A549 (cell line): ENCODE data around the gene SLC6A18. TPM values are rescaled to one million over a fixed set of nuclear protein-coding genes. Genes with fewer than 3 reads are reported as not detected.

Experiments used
- ATAC-seq, 2 experiments: fragments of 200-7000 bp in 1 of 2; fragments of >200 bp in 1 of 2; cut with Nextera tagmentation in 1 of 2; cut with Tn5 transposase in 1 of 2; 3 replicates each; pipeline versions ENCODE4 v1.8.0 to v1.9.1; 2018 to 2020; ENCODE audit warnings: mild to moderate bottlenecking in 1 of 2, moderate library complexity in 1 of 2
- CTCF ChIA-PET: fragments of 300-600 bp; sonication (Branson Sonifier 250); formaldehyde crosslinking; extraction: SDS; loops from one replicate; lab custom pipeline; 2021; ENCODE audit warnings: antibody characterized with exemption, inconsistent platforms; lab: Yijun Ruan, JAX
- POLR2A ChIA-PET: fragments of 350-600 bp; formaldehyde crosslinking; extraction: SDS; loops from one replicate; lab custom pipeline; 2021; ENCODE audit warnings: antibody characterized with exemption, inconsistent platforms; lab: Yijun Ruan, JAX
- DNase-seq, 2 experiments: peaks; one replicate each; pipeline versions ENCODE4 v3.0.0 to v3.0.0-alpha.2; 2011 to 2016; ENCODE audit warnings: low read depth in 1 of 2, low spot score in 1 of 2
- FAIRE-seq: peaks from 2 replicates; lab custom pipeline; 2011; peaks lifted over from hg19 to GRCh38; lab: Jason Lieb, UNC
- H3K27ac ChIP-seq, 2 experiments: fragments of >200 bp; sonication (Bioruptor Twin); formaldehyde crosslinking; 3 replicates each; pipeline ENCODE4 v1.5.1; 2016 to 2017
- H3K4me1 ChIP-seq: fragments of >200 bp; sonication (Bioruptor Twin); formaldehyde crosslinking; 3 replicates; pipeline ENCODE4 v1.6.1; 2016
- H3K4me2 ChIP-seq: fragments of >200 bp; sonication (Bioruptor Twin); formaldehyde crosslinking; 3 replicates; pipeline ENCODE4 v1.6.1; 2016
- H3K4me3 ChIP-seq: fragments of >200 bp; sonication (Bioruptor Twin); formaldehyde crosslinking; 3 replicates; pipeline ENCODE4 v1.5.1; 2016
- H3K9me3 ChIP-seq: fragments of >200 bp; sonication (Bioruptor Twin); formaldehyde crosslinking; 3 replicates; pipeline ENCODE4 v1.6.1; 2016
- ATOH8 ChIP-seq: fragments of 250-450 bp; sonication (Bioruptor Pico); IDR thresholded peaks from 2 replicates; pipeline ENCODE4 v1.5.0; 2020; ENCODE audit warnings: low read depth, mild to moderate bottlenecking, moderate library complexity
- CBX8 ChIP-seq: fragments of 200-600 bp; sonication (generic); IDR thresholded peaks from 2 replicates; pipeline ENCODE4 v1.6.1; 2016
- CEBPB ChIP-seq, 2 experiments: fragments of >200 bp in 1 of 2; sonication (Bioruptor Twin) in 1 of 2; formaldehyde crosslinking in 1 of 2; IDR thresholded peaks; 2 replicates each; pipeline ENCODE4 v1.6.1; 2012 to 2016
- CHD4 ChIP-seq: fragments of 200-600 bp; sonication (generic); IDR thresholded peaks from 2 replicates; pipeline ENCODE4 v1.6.1; 2016; ENCODE audit warnings: antibody characterized with exemption, mild to moderate bottlenecking, borderline replicate concordance
- CTCF ChIP-seq: fragments of >200 bp; sonication (Bioruptor Twin); formaldehyde crosslinking; IDR thresholded peaks from 3 replicates; pipeline ENCODE4 v1.5.1; 2016
- FOSB ChIP-seq: fragments of 250-450 bp; sonication (Bioruptor Pico); IDR thresholded peaks from 2 replicates; pipeline ENCODE4 v1.5.0; 2020; ENCODE audit warnings: mild to moderate bottlenecking, moderate library complexity
- HDAC2 ChIP-seq: fragments of 200-600 bp; sonication (generic); IDR thresholded peaks from 2 replicates; pipeline ENCODE4 v1.6.1; 2016
- HOXB13 ChIP-seq: fragments of 250-450 bp; sonication (Bioruptor Pico); IDR thresholded peaks from 2 replicates; pipeline ENCODE4 v1.5.0; 2020; ENCODE audit warnings: low read depth, mild to moderate bottlenecking, moderate library complexity
- JUNB ChIP-seq: fragments of >200 bp; sonication (Bioruptor Twin); formaldehyde crosslinking; IDR thresholded peaks from 2 replicates; pipeline ENCODE4 v1.6.1; 2016
- MAZ ChIP-seq: fragments of 150-350 bp; IDR thresholded peaks from 2 replicates; pipeline ENCODE4 v1.6.1; 2014; ENCODE audit warnings: antibody characterized with exemption, low read depth, low read length, borderline replicate concordance
- NPAS2 ChIP-seq: fragments of 250-450 bp; sonication (Bioruptor Pico); IDR thresholded peaks from 2 replicates; pipeline ENCODE4 v1.8.0; 2022; ENCODE audit warnings: mild to moderate bottlenecking, moderate library complexity, borderline replicate concordance
- NR3C1 ChIP-seq: fragments of >200 bp; sonication (Bioruptor Twin); formaldehyde crosslinking; IDR thresholded peaks from 3 replicates; pipeline ENCODE4 v1.6.1; 2017
- POLR2AphosphoS2 ChIP-seq: conservative IDR thresholded peaks from 2 replicates; pipeline ENCODE4 v1.6.1; 2012; ENCODE audit warnings: low read length, improper control_type of control experiment, inconsistent platforms
- RAD21 ChIP-seq, 2 experiments: fragments of >200 bp in 1 of 2; sonication (Bioruptor Twin) in 1 of 2; formaldehyde crosslinking in 1 of 2; IDR thresholded peaks in 1 of 2; conservative IDR thresholded peaks in 1 of 2; 2 replicates in 1 of 2; 3 replicates in 1 of 2; pipeline ENCODE4 v1.6.1; 2012 to 2018; ENCODE audit warnings: inconsistent platforms in 1 of 2
- RNF2 ChIP-seq: fragments of 200-600 bp; sonication (generic); IDR thresholded peaks from 2 replicates; pipeline ENCODE4 v1.6.1; 2016; ENCODE audit warnings: low read depth, mild to moderate bottlenecking, antibody characterized with exemption, moderate library complexity, borderline replicate concordance
- TFCP2L1 ChIP-seq: fragments of 250-450 bp; sonication (Bioruptor Pico); IDR thresholded peaks from 2 replicates; pipeline ENCODE4 v1.5.0; 2021; ENCODE audit warnings: mild to moderate bottlenecking
- ZFP36 ChIP-seq: fragments of 450-650 bp; IDR thresholded peaks from 2 replicates; pipeline ENCODE4 v1.6.1; 2014; ENCODE audit warnings: borderline replicate concordance; ENCODE audit not compliant: partially characterized antibody
- ZNF302 ChIP-seq: fragments of 250-450 bp; sonication (Bioruptor Pico); IDR thresholded peaks from 2 replicates; pipeline ENCODE4 v1.9.0; 2021; ENCODE audit warnings: inconsistent platforms, mild to moderate bottlenecking, moderate library complexity
- ZSCAN20 ChIP-seq: fragments of 250-450 bp; sonication (Bioruptor Pico); IDR thresholded peaks from 2 replicates; pipeline ENCODE4 v1.8.0; 2022; ENCODE audit warnings: mild to moderate bottlenecking, moderate library complexity
- WGBS: methylation state at CpG from one replicate; pipeline ENCODE4 v1.1.6; 2017; ENCODE audit errors: missing lambda C conversion rate; 5-methylcytosine and 5-hydroxymethylcytosine counted together
- polyA plus RNA-seq, 4 experiments: library from polyadenylated mRNA; depleted of rRNA in 3 of 4; stranded (reverse); fragments of >200 nt; fragmentation: RNase III in 1 of 4; extraction: RNeasy Plus Mini Kit Qiagen cat#74134 plus additional on column Dnase treatment in 1 of 4; gene quantifications; 2 replicates in 3 of 4; 3 replicates in 1 of 4; pipeline ENCODE4 v1.2.3, GENCODE V29; 2011 to 2017
- TF ChIP-seq, protein P1 (sequence below): fragments of 150-350 bp; IDR thresholded peaks from 2 replicates; pipeline ENCODE4 v1.6.1; 2014; ENCODE audit warnings: low read depth, mild to moderate bottlenecking, low read length
- TF ChIP-seq, protein P2 (sequence below): IDR thresholded peaks from 2 replicates; pipeline ENCODE4 v1.6.1; 2012

Gene SLC6A18
- polyA plus RNA-seq, 2 of the 4 experiments (the other 2 are of a cell fraction) = not detected

- Histone ChIP-seq H3K9me3 (no peaks in the 10 kb centered on the region), H3K4me3 (no peak overlapping the region), H3K4me2 (no peak overlapping the region), H3K27ac (no peak overlapping the region), H3K4me1 (no peaks in the 10 kb centered on the region)
- 92% methylated on average over 9 of the region's 13 CpGs for WGBS
- ChIA-PET CTCF (interaction anchor here (0.6 kb wide), 1 partner anchor 72 kb away, joined by 3 read pairs; no protein-coding TSS in a partner anchor), POLR2A (interaction anchor here (0.6 kb wide), 1 partner anchor 78 kb away, joined by 3 read pairs; no protein-coding TSS in a partner anchor)
- FAIRE-seq = no peak
- DNase-seq = no peak
- no peak for ATAC-seq
- no peak for TF ChIP-seq ZNF302 (CRISPR knock-in tag)
- TF ChIP-seq FOSB = no peak
Observed at GRCh38 chr5:1268056-1268455, 42.9 kb downstream of the SLC6A18 start.

- CTCF ChIA-PET = no interaction called here
- POLR2A ChIA-PET = no interaction called here
- Histone ChIP-seq H3K4me1 (no peaks in the 10 kb centered on the region), H3K4me2 (no peak overlapping the region), H3K27ac (no peak overlapping the region), H3K9me3 (no peaks in the 10 kb centered on the region), H3K4me3 (no peak overlapping the region)
- TF ChIP-seq CHD4 (no peak), TFCP2L1 (CRISPR knock-in tag) (no peak), ZSCAN20 (CRISPR knock-in tag) (no peak), CEBPB (IDR thresholded peaks at IDR 0.05) (no peak), NPAS2 (no peak), POLR2AphosphoS2 (no peak), ZFP36 (no peak), CTCF (no peak), HDAC2 (no peak), MAZ (no peak), HOXB13 (no peak), JUNB (no peak)
- DNase-seq (no peak), ATAC-seq (no peak), FAIRE-seq (no peak)
- 93% methylated on average over 13 of the region's 13 CpGs for WGBS
Observed at GRCh38 chr5:1268666-1269065, 43.5 kb downstream of the SLC6A18 start.

- H3K4me3 ChIP-seq = no peak overlapping the region
- TF ChIP-seq, protein P1, sequence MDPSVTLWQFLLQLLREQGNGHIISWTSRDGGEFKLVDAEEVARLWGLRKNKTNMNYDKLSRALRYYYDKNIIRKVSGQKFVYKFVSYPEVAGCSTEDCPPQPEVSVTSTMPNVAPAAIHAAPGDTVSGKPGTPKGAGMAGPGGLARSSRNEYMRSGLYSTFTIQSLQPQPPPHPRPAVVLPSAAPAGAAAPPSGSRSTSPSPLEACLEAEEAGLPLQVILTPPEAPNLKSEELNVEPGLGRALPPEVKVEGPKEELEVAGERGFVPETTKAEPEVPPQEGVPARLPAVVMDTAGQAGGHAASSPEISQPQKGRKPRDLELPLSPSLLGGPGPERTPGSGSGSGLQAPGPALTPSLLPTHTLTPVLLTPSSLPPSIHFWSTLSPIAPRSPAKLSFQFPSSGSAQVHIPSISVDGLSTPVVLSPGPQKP = no peak
- no peak for TF ChIP-seq HDAC2
- no peak for TF ChIP-seq CBX8
- TF ChIP-seq CTCF = no peak
- TF ChIP-seq, protein P2, sequence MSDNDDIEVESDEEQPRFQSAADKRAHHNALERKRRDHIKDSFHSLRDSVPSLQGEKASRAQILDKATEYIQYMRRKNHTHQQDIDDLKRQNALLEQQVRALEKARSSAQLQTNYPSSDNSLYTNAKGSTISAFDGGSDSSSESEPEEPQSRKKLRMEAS = no peak
- no peak for TF ChIP-seq FOSB
- no peak for TF ChIP-seq RNF2
- TF ChIP-seq ATOH8 = no peak
- no peak for TF ChIP-seq NR3C1
- no peak for TF ChIP-seq ZFP36
- no peak for TF ChIP-seq RAD21 (conservative IDR thresholded peaks at IDR 0.05 in 1 of 2, IDR thresholded peaks at IDR 0.05 in 1 of 2)
- no peak for TF ChIP-seq CHD4
- ATAC-seq (no peak), FAIRE-seq (no peak), DNase-seq (no peak)
- CTCF ChIA-PET = no interaction called here
- H3K4me1 ChIP-seq = no peaks in the 10 kb centered on the region
- no peak overlapping the region for H3K27ac ChIP-seq
- POLR2A ChIA-PET = no interaction called here
- H3K4me2 ChIP-seq = no peak overlapping the region
- 94% methylated on average over 21 of the region's 22 CpGs for WGBS
- no peaks in the 10 kb centered on the region for H3K9me3 ChIP-seq
Observed at GRCh38 chr5:1270426-1270825, 45.2 kb downstream of the SLC6A18 start.
